Vagina (tissue), 2 donors: ENCODE results near the gene PDGFRA.

Experiments
- POLR2A ChIP-seq, 2 donors: fragments of 450-650 bp; IDR thresholded peaks; one replicate each; pipeline ENCODE4 v1.6.1; 2017; ENCODE audit warnings: antibody characterized with exemption in 2 of 2, mild to moderate bottlenecking in 2 of 2, moderate library complexity in 2 of 2
- POLR2AphosphoS5 ChIP-seq, 2 donors: sonication (generic); formaldehyde crosslinking; IDR thresholded peaks; one replicate each; pipeline ENCODE4 v1.9.0; 2017; ENCODE audit warnings: antibody characterized with exemption in 2 of 2, mild to moderate bottlenecking in 2 of 2, low read depth in 1 of 2; ENCODE audit not compliant: insufficient read depth in 1 of 2

GRCh38 chr4:54187148-54187547, 41.9 kb upstream of the PDGFRA start:
- TF ChIP-seq POLR2A (IDR thresholded peaks at IDR 0.05) (no peak), POLR2AphosphoS5 (IDR thresholded peaks at IDR 0.05; ENCODE audit: insufficient read depth in 1 of 2, low read depth in 1 of 2) (no peak)
